HG03521 (cell line): Measurements from ENCODE around the gene BIN1.

Source experiments
- ATAC-seq: cut with Tn5 transposase; IDR thresholded peaks from one replicate; pipeline ENCODE4 v1.9.1; 2021; ENCODE audit warnings: mild to moderate bottlenecking, moderate library complexity; ENCODE audit not compliant: unreplicated experiment

The BIN1 gene

DNA sequence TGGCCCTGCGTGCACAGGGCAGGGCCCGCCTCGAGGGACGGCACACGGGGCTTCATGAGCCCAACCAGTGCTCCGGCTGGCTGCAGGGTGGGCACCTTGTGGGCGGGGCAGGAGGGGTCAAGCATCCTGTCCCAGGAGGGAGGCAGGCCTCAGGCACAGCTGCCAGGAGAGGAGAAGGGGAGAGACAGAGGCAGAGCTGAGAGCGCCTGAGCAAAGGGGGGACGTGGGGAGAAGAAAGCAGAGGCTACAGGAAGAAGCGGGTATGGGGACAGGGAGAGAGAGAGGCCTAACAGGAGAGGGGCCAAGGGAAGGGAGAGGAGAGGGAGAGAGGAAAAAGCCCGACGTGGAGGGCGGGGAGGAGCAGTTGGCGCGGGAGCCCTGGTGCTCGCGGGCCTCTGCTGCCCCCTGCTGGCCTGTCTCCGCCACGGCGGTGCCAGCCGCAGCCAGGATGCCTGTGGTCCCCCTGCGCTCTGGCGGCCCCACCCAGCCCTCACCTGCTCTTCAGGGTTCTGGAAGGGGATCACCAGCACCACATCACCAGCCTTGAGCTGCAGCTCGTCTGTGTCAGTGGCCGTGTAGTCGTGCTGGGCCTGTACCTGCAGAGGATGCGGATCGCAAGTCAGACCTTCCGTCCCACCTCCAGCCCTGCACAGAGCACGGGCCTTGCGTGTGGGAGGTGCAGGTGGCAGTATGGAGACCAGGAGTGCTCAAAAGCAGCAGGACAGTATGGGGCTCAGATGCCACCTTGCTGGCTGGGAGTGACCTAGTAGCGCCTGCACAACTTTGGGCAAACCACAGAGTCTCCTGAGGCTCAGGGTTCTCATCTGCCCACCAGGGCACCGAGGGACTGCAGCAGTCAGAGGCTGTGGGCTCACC is 56.8 kb downstream of the BIN1 start:
- ATAC-seq, result peak; percentile 60

DNA sequence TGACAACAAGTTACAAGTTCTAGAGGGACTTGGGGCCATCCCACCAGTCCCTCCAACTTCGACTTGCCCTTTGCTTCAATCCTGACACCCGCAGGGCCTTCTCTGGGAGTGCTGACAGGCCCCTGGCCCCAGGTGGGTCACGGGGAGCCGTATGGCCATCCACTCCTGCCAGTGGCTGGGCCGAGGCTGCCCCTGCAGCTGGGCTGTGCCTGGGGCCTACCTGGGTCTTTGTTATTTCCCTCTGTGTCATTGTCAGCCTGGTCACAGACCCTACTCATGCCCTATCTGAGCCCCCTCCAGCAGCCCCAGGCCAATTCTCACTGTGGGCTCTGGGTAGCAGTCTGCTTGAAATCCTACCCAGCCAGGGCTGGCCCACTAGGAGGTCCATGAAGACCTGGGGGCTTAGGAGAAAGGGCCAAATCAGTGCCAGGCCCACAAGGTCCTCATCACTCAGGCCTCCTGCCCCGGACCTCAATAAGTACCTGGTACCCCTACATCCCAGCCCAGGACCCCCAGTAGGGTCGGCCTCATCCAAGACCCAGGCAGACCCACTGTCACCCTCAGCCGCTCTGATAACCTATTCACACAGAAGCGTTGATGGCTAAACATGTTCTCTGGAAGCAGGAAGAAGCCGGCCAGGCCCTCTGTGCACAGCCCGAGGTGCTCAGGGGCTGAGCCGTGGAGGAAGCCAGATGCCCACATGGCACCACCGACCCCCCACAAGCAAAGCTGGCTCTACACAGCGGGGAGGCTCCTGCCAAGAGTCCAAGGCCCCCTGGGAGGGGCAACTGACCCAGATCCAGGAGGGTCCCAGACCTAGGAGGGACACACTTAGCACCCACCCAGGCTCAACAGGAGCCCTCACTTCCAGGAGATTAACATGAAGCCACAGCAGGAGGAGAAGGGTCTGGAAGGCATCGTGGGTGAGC is 57.7 kb downstream of the BIN1 start:
- no peak for ATAC-seq

DNA sequence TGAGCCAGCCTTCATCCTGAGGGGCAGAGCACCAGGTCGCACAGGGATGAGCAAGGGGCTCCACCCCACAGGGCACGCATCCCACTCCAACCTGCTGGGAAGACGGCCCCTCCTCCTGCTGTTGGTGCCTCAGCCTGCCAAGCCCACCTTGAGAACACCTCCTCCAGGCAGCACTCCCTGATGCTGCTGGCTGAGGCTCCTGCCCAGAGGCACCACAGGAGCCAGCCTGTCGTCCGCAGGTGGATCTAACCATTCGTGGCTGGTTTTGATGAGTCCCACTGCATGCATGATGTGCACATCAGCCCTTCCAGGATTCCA is 58.4 kb downstream of the BIN1 start:
- ATAC-seq, result no peak

DNA sequence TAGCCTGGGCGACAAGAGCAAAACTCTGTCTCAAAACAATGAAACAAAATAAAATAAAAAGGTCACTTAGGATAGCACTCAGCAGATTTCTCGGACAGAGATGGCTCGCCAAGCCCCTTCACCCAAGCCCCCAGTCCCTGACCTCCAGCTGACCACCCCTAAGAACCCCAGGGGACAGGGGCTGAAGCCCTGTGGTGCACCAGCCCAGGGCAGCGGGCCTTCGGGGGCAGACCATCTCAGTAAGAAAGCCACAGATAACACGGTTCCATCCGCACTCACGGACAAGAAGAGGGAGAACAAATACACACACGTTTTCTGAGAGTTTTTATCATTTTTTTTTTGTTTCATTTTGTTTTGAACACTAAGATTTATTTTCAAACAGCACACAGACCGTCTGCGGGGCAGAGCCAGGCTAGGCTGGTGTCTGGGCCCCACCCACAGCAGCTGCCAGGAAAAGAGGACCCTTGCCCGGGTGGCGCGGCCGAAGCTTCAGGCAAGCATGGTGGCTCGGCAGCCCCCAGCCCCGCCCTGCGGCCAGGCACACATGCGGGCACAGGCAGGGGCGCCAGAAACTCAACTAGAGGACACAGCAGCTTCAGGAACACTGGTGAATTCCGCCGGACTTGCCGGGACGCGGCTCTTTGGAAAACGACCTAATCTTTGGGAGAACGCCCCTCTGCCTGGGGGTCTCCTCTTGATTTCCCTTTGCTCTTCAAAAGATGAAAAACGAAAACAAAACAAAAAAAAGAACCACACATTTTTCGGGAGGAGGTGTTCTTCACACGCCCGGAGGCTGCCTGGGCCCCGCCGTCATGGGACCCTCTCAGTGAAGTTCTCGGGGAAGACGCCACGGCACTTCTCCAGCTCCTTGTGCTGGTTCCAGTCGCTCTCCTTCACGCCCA is 59.0 kb downstream of the BIN1 start:
- ATAC-seq, result no peak

DNA sequence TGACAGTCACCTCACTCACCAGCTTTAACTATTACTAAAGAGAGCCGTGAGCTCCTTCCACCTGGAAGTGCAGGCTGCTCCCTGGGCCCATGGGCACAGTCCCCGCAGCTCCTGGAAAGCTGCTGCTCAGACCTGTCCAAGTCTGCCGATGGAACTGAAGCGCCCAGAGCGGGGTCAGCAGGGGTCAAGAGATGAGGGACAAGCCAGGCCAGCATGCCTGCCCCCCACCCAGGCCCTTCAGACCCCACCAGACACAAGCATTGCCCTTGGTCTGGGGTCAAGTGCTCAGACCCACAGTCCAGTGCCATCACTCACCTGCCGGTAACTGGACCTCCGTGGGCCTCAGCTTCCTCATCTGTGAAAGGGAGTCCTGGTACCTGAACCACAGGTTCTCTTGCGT is 59.9 kb downstream of the BIN1 start:
- no peak for ATAC-seq

DNA sequence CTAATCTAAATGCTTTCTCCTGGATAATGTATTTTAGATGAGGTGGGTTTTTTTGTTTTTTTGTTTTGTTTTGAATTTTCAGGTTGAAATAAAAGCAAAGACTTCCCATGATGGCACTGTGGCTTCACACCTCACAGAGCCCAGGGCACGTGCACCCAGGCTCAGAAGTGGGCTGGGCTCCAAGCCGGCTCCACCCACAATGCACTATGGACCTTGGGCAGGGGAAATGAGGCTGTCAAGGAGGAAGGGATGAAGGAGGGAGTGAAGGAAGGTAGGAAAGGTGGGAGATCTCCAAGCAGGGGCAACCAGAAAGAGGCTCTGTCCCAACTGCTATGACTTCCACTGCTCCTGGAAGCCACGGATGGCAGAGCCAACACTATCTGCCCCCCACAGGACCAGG is 60.4 kb downstream of the BIN1 start:
- ATAC-seq, result no peak

DNA sequence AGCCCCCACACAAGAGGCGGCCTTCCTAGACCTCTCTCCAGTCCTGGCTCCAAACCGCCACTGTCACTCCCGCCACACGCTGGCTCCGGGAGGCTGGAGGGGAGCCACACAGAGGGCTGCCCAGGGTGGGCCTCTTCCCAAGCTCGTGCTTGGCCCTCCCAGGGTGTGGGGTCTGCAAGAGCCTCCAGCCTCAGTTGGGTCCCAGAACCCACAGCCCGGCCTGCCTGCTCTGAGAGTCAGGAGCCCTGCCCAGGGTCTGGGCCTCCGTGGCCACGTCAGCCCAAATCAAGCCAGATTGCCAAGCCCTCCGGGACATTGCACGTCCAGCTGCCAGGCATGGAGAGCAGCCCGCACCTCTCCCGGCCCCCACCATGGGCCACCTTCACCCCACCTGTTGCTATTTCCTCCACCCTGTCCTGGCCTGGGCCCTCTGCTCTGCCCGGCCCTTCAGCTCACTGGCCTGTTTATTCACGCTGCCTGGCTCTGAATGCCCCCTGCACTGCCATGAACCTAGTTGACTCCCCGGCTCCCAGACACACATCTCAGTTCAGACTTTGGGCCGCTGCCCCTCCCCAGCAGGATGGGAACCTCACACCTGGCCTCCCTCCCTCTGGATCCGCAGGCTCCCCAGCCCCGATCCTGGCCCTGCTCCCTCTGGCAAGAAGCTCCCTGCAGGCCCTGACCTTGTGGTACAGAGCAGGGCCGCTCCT is 61.0 kb downstream of the BIN1 start:
- no peak for ATAC-seq

DNA sequence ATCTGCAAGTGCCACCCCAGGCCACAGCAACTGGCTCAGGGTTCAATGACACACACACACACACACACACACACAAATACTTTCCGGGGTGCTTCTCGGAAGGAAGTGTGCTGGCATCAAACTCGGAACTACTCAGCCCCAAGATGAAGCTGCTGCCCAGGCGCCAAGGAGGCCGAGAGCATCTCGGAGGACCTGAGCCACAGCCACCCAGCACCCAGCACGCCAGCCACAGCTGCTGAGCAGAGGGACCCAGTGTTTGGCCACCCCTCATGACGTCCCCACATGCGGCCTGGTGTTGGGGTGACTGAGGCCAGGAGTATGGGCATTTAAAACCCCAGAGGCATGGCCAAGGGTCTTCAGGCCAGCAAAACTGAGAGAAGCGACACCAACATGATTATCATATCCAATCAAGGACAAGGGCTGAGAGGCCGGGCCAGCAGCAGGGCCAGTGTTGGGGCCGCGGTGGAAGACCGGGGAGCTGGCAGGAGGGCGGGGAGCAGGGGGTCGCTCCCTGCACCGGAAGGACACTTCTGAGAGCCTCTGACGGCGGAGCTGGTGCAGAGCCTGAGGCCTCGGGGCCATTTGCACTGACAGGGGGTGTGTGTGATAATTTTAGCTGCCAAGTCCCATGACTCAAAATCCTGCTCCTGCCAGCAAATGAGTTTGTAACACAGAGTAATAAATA is 61.8 kb downstream of the BIN1 start:
- ATAC-seq, result no peak

DNA sequence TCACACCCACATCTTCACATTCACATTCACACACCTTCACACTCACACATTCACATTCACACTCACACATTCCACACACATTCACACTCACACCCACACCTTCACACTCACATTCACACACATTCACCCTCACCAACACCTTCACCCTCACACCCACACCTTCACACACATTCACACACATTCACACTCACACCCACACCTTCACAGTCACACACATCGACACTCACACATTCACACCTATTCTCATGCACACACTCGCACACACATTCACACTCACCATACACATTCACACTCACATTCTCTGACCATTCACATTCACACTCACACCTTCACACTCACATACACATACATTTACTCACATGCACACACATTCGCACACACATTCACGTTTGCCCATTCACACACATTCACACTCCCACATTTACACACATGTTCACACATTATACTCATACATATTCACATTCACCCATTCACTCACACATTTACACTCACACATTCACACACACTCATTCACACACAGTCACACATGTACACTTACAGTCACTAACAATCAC is 62.7 kb downstream of the BIN1 start:
- no peak for ATAC-seq

DNA sequence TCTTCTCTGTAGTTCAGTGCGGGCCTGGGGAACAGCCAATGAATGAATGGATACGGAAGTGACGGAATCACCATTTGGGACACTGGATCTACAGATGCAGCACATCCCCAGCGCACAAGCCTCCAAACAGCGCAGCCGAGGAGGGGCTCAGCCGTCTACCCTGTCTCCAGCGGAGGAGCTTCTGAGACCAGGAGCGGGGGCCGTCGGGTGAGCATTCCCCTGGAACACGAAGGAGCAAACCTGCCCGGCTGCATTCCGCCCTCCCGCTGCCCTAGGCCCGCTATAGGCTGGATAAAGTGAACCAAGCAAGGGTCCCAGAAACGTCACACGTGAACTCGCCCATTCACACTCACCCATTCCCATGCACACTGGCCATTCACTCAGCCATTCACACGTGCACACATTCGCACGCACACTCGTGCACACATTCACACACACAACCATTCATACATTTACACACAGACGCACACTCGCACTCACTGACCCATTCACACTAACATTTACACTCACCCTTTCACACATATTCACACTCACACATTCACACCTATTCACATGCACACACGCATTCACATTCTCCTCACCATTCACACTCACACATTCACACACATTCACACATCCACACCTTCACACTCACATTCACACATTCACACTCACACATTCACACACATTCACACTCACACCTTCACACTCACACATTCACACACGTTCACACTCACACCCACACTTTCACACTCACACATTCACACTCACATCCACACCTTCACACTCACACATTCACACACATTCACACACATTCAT is 63.4 kb downstream of the BIN1 start:
- no peak for ATAC-seq

DNA sequence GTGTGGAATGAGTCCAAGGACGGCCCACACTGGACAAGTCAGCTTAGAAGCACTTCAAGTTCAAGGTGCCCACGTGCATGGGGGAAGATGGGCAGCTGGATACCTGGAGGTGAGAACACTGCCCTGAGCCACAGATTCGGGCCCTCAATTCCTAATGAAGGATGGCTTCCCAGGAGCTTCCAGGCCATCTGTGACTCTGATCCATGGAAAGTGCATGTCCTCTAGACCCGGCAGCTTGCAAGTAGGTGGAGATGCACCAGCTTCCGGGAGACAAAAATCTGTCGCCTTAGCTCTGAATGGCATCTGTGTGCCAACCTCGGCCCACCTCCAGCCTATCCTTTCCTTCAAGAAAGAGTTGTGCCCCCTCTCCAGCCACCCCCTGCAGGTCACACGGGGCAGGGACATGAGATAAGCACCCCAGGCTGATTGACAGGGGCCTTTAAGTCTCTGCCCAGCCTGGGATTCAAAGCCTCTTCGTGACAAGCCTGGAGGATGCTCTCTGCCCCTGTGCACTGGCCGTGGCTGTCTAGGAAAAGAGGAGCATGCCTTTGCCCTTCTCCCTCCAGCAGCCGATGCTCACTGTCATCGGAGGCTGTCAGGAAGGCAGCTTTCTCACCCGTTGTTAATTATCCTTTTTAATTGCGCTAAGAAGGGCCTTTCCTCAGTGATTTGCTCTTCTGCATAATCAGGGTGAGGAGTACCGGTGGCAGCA is 65.5 kb downstream of the BIN1 start:
- ATAC-seq, result no peak

DNA sequence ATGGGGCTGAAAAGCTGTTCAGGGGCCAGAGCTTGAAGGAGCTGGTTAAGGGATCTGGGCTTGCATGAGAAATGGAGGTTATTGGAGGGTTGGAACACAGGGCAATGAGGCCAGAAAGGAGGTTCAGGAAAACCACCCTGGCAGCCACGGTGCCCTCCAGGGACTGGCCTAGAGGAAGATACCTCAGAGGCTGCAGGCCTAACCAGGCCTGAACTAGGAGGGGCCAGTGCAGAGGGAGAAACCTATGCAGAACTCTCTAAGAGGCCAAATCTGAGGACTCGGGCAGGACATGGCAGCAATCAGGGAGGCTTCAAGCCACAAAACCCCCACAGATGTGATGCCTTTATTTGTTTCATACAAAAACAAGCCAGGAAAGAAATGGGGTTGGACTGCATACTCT is 66.8 kb downstream of the BIN1 start:
- ATAC-seq, result no peak

DNA sequence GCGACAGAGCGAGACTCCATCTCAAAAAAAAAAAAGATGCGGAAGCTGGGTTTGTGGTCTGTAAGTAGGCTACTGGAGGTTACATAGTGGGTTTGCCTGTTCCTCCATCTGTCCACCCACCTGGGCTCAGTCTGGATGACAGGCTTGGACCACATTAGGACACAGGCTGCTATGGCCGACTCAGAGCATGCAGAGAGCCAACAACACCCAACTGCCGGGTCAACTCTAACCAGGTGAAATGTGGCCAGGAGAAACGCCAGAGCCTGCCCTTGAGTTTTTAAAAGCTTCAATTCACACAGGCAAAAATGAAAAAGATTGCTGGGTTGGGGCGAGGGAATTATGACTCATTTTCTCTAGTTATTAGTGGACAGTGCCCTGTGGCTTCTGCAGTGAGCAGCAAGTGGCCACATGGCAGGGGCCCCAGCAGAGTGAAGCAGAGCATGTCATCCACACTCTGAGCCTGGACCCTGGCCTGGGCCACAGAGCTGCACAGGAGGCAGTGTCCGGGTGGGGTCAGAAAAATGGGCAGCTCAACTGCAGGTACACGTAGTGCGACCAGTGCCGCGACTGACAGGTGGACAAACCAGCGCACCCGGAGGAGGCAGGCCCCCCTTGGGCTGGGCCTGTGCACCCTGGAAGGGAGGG is 67.4 kb downstream of the BIN1 start:
- ATAC-seq, result peak; percentile 52

DNA sequence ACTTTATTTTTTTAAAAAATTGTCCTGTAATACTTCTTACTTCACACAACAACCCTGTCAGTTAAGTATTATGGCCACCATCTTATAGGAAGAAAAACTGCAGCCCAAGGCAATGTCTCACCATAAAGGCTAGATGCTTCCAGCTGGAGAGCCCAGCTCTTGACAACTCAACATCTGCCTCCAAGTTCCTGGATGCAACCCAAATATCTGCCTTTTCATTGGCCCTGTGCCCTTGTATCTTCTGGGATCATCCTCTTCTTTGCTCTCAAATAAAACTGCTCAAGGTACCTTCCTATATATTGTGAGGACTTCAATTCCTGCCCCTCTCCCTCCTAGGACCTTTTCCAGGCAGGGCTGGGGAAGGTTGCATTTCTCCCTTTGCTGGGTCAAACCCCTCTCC is 69.5 kb downstream of the BIN1 start:
- no peak for ATAC-seq

DNA sequence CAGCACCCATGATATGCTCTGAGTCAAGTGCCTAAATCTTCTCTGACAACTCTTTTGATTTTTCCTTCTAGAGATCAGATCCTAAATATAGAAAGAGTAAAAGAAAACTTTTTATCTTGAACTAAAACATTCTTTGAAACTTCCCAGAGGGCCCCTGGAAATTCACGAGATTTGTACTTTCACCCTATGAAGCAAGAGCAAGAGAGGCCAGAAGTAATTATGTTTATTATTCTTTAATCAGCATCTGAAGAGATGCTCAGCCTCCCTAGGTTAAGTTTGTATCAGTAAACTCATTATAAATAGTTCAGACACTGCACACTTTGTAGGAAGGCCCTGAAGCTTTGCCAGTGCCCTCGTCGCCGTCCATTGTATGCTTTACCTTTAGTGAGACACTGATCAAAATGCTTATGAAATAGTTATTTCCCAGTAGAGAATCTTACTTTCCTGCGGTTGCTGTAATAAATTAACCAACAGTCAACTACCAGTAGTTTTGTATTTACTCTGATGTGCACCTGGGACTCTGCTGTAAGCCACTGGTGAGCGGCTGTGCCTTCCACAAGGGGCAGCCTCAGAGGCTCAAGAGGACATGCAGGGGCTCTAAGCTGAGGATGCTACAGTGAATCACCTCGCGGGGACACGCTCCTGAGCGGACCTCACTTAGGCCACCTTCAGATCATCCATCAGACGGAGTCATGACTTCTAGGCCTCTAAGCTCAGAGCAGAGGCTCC is 71.9 kb downstream of the BIN1 start:
- peak; percentile 50 for ATAC-seq

DNA sequence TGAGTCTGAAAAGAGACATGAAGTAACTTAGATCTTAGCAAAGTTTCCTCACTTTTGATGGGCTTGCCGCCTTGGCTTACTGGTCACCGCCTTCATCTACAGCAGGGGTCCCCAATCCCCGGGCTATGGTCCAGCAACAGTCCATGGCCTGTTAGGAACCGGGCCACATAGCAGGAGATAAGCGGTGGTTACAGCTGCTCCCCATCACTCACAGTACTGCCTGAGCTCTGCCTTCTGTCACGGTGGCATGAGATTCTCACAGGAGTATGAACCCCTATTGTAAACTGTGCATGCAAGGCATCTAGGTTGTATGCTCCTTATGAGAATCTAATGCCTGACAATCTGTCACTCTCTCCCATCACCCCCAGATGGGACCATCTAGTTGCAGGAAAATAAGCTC is 72.9 kb downstream of the BIN1 start:
- ATAC-seq, result no peak

DNA sequence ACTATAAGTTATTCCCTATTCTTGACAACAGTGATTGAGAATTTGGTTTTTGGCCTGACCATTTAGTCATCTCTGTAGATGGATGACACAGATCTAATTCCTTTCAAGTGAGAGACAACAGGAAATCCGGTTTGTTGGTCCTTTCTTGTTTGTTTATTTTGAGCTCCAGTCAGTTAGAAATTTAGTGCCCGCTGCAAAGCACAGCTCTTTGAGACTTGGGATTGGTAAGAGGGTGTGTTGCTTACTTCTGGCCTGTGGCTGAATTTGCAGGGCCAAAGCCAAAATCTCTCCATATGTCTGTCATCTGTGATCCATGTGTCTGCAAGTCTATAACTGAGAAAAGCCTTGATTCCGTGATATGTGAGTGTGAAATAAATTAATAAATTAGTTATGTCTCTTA is 74.3 kb downstream of the BIN1 start:
- ATAC-seq, result no peak
